GM19372 (cell line): Measurements from ENCODE around the gene CAPN3.

ENCODE experiments used
- ATAC-seq: cut with Tn5 transposase; IDR thresholded peaks from one replicate; pipeline ENCODE4 v1.9.1; 2021; ENCODE audit warnings: mild to moderate bottlenecking, low read depth, moderate library complexity; ENCODE audit not compliant: unreplicated experiment

The CAPN3 gene

GRCh38 chr15:42449770-42450424 lies 90.6 kb downstream of the CAPN3 start:
- ATAC-seq, result no peak

GRCh38 chr15:42450425-42450790 lies 91.1 kb downstream of the CAPN3 start:
- ATAC-seq, result no peak

GRCh38 chr15:42453826-42454225 lies 94.5 kb downstream of the CAPN3 start:
- no peak for ATAC-seq

GRCh38 chr15:42456531-42456930 lies 97.2 kb downstream of the CAPN3 start:
- no peak for ATAC-seq

GRCh38 chr15:42456971-42457370 lies 97.7 kb downstream of the CAPN3 start:
- ATAC-seq, result no peak

GRCh38 chr15:42457445-42458442 lies 98.4 kb downstream of the CAPN3 start:
- ATAC-seq, result no peak

GRCh38 chr15:42461261-42461660 lies 102.0 kb downstream of the CAPN3 start:
- ATAC-seq, result no peak
